Activated CD4-positive, alpha-beta T cell treated with anti-CD3 and anti-CD28 coated beads for 24 hours (primary cell): ENCODE data around the gene LRRC40.
"Not testable (repeated sequence)": the region's sequence is repeated elsewhere in the genome, so short reads cannot be mapped to it uniquely, and the experiment has no call there.

Experiments used
- DNase-seq, 2 donors: peaks; one replicate each; pipeline ENCODE4 v3.0.0-alpha.2; 2020; ENCODE audit warnings: low read depth in 2 of 2

LRRC40 gene

DNA sequence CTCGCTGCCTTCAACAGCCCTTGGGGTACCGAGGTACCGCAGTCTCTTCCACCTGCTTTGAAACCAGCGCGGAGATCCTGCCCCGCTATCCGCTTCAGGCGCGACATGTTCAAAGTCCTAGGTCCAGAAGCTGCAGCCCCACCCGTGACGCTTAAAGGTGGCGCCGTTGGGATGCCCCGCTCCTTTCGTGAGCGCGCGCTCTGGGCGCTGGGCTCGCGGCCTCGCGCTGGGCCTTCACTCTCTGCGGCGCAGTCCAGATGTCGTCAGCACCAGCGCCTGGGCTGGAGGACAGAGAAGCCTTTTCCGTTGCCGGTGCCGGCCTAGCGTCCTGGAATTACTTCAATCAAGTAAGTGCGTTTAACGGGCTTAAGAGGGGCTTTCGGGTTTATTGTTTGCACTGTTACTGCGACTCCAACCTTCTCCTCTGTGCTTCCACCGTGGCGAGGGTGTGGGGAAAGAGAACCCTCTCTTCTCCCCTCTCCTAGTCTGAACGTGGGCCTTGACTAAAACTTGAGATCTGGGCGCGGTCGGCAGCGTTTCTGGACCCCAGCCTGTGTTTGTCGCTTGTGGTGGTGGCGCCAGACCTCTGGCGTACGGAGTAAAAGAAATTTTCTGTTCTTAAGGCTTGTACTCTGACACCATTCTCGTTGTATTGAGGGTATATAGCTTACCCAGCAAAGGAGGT, at the start of gene LRRC40:
Gene LRRC40 (minus strand): TSS at position 146 of the 685 bp plus-strand sequence. CDS start 39 bp downstream, at position 107.
- peak; percentile 87 to 91 for DNase-seq

DNA sequence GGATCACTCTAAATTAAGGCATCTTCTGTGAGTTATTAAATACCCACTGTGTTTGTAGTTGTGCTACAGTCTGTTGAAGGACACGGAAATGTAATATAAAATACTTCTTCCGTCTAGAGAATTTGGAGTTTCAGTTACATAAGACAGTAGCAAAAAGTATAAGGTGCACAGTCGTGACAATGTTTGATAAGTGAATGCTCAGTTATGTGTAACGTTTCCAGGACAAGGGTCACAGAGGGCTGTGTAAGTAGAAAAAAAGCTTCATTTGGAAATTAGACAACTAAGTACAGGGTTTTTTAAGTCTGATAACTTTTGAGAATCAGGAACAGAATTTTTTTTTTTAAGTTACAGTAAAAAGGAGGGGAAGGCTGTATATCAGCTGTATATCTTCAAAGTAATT, 43.4 kb upstream of the LRRC40 start:
- DNase-seq = no peak

DNA sequence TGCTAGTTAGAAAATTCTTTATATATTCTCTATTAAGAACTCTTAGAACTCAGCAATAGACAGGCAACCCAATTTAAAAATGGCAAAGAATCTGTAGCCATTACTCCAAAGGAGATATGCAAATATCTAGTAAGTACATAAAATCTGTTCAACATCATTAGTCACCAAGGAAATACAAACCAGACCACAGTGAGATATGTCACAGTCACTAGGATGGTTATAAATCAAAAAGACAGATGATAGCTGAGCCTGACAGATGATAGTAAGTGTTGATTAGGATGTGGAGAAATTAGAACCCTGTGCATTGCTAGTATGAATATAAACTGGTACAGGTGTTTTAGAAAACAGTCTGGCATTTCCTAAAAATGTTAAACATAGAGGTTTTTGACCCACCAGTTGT, 42.4 kb upstream of the LRRC40 start:
- DNase-seq = no peak

DNA sequence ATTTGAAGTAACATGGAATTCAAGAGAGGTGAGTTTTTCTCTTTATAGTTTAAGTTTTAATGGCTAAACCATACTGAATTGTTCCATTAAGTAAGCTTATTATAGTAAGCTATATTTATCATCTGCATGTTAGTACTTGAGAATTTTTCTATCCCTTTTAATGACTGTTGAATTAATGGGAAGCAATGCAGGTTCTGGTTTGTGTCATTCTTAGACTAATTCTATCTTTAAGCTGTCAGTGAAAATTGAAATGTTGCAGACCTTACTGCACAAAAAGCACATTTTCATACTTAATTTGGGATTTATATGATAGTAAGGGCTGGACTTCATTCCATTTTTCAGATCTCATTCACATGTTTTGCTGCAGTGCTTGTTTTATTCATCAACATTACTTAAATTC, 41.7 kb upstream of the LRRC40 start:
- no peak for DNase-seq

DNA sequence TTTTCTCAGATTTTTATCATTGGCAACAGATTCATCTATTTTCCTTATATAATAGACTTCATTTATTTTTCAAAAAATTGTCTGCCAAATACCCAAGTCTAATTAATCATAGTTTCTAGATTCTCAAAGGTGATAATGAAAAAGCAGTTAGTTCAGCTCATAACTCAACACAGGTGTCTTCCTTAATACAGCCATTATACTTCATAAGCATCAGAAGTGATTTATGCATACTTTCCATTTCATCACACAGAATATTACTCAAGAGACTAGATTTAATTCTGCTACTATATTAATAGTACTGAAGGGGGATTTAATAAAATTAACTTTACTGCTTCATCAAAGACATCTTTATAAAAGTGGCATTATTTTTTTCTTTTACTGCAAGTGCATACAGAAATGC, 34.6 kb upstream of the LRRC40 start:
- no peak for DNase-seq

DNA sequence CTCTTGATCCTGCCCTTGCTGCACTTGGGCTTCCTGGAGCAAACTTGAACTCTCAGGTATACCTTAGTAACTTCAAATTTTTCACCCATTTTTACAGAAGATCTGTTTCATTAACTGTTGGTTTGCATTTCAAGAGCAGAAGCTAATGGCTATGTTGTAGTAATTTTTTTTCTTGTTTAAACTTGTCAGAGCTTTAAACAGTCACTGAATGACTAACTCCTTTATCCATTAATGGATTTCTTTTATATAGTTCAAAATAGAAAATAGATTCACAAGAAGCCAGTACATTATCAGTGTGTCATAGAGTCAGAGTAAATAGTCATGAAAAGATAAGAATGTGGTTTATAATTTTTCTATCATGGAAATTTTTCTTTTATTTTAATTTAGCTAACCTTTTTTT, 29.4 kb upstream of the LRRC40 start:
- DNase-seq = no peak

DNA sequence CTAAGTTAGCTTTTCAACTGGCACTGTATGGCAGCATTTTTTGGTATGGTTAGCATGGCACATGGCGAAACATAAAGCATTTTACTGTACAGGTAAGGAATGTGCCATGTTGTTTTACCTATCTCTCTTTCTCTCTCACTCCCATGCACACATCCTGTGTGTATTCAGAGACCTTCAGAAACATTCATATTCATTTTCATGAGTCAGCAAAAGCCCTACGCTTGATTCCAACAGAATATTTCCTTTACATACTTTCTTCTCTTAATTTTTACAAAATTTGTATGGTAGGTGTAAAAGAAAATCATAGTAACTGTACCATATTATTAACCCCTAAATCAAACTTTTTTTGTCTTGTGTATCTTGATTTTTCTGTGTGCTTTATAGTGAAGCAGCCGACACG, 26.1 kb upstream of the LRRC40 start:
- DNase-seq = no peak

DNA sequence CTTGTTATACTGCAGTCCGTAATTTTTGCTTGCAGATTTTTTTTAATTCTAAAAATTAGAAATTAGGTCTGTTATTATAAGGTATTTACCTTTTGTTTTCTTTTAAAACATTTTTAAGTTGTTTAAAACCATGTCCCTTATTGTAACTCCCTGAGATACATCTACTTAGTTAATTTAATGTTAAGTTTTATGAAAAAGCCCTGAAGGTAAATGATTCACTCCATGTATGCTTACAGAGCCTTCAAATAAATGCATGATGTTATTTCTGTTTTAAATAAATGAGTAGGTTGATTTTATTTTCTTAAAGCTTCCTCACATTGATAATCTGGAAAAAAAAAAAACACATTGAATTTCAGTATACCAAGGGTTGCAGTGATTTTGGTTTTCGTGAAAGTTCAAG, 23.3 kb upstream of the LRRC40 start:
- DNase-seq = no peak

DNA sequence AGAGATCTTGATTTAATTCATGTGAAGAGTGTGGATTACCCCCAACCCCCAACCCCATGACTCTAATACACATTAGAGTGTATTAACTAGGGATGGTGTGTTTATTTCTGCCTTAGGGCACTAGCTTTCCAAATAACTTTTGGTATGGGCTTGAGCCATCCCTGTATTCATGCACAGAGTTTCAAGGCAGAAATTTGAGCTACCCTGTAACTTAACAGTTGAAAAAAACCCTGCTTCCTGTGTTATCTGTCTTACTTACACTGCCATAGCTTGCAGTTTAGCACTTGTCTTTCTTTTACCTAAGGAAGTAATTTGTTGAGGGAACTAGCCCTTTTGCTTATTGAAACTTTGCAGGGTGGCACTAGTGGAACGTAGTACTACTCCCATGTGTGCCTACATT, 22.1 kb upstream of the LRRC40 start:
- no peak for DNase-seq

DNA sequence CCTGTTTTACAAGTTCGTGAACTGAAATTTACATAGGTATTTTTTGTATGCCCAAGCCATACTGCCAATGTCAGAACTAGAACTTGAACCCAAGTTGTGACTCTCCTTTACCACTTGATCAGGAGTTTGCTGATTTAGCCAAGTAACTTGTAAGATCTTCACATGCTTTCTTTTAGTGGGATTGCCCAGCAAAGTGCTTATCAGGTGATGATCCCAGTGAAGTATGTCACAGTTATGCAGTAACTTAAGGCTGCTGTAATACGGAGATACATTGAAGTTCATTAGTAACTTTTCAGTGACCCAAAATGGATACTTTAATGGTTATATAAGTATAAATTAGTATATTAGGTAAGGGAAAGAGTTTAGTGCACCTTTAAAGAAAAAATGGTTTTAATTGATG, 19.6 kb upstream of the LRRC40 start:
- DNase-seq = no peak

DNA sequence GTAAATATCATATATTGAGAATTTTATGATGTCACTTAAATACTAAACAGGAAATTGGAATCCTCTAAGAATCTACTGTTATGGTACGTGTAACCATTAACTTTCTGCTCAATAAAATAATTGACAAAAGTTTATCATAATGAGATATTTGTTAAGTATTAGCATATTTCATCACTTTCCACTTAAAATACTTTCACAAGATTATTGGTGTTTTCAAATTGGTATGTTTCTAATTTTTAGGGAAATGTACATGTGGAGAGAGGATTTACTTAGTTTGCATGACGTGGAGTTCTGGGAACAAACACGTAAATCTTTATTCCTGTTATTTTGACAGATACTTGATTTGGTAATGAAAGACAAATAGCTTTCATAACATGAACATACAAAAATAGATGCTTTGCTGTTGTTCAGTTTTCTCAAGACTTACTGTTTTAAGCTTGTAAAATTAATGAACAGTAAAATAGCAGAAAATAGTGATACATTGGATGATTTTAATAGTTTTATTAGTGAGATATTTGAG, 17.4 kb upstream of the LRRC40 start:
- no peak for DNase-seq

DNA sequence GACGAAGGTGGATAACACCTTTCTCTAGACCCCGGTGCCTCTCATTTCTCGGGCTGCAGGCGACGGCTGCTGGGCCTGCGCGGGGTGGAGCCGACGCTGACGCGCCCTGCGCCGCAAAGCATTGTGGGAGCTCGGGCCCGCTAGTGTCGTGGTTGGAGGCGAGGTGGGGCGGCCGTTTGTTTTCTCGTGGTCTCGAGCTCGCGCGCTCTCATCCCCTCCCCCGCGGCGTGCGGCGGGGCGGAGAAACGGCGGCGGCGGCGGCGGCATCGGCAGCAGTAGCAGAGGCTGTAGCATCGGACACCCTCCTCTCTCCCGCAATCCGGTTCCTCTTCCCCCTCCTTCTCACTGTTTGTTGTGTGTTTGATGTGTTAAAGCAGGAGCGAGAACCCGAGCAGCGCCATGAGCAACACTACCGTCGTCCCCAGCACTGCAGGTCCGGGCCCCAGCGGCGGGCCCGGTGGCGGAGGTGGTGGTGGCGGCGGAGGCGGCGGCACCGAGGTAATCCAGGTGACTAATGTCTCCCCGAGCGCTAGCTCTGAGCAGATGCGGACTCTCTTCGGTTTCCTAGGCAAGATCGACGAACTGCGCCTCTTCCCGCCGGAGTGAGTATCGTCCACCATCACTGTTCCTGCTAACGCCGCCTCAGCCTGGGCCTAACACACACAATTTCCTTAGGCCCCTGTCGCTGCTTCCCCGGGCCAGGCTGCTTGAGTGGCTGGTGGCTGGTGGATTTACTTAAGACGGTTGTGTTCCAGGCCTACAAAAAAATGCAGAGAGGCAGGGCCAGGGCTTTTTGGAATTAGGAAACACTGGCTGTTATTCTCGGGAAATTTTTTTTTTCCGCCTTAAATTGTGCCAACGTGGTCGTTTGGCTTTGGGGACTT, 16.1 kb upstream of the LRRC40 start, which contains the start of gene SRSF11:
Gene SRSF11 (plus strand): TSS at position 143 of the 884 bp plus-strand sequence. CDS start 257 bp downstream, at position 400.
- peak; percentile 97 for DNase-seq

DNA sequence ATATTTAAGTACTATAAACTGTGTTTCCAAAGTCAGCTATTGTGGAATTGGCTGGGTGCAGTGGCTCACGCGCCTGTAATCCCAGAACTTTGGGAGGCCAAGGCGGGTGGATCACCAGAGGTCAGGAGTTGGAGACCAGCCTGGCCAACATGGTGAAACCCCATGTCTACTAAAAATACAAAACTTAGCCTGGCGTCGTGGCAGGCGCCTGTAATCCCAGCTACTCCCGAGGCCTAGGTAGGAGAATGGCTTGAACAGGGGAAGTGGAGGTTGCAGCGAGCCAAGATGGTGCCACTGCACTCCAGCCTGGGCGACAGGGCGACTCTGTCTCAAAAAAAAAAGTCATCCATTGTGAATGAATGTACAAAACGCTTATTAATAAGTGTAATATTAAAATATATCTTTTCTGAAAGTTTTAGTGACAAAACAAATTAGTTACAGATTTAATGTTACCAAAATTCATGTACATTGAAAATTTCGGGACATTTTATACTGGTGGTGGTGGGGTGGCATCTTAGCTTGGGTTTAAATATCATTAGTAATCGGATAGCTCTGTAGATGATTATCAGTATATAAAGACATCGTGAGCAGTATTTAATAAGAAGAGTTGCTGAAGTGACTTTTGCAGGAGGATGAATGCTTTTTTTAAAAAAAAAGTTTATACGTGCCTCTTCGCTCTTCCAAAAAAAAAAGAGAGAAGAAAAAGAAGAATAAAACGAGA, 15.3 kb upstream of the LRRC40 start:
- DNase-seq = no peak

DNA sequence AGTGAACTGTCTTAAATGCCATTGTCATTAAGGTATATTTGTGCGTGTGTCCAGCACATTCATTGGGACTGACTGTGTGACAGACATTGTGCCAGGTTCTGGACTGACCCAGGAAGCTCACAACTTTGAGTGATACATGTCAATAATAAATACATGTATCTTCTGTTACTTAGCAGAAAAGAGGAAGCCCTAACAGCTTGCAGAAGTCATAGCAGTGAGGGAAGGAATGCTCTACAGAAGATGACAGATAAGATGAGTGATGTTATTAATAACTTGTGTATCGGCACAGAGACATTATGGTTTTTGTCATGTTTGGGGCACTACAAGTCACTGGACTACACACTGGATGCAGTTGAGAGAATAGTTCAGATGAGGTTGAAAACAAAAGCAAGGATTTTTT, 14.6 kb upstream of the LRRC40 start:
- no peak for DNase-seq

DNA sequence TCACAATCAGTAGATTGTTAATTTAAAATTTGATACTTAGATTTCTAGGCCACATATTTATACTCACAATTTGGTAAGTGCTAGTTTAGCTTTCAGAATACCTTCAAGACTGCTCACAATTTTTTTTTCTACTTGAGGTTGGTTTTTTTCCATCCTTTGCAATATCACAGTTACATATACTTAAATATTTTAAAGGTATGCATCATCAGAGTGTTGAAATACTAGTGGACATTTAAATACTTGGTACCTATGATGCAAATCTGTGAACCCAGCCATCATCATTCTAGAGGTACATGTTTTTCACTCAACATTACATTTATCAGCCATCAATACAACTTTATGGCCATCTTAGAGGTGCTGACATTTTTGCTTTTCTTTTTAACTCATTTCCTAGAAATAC, 6.2 kb upstream of the LRRC40 start:
- no peak for DNase-seq

DNA sequence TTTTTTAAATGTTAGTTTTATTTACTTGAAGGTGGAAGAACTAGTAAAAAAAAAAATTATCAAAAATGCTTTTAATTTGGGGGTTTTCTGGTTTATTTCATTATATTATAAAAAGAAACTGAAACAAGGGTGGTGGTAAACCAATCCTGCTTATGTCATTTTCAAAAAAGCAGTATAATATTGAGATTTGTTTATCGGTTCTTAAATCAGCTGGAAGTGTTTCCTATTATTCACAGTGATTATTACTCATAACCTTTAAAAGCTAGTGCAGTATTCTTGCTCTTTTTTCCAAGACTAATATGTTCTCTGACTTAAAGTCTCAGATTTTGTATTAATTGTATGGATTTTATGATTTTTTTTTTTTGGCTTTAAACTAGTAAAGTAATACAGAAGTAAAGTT, 5.4 kb upstream of the LRRC40 start:
- no peak for DNase-seq

DNA sequence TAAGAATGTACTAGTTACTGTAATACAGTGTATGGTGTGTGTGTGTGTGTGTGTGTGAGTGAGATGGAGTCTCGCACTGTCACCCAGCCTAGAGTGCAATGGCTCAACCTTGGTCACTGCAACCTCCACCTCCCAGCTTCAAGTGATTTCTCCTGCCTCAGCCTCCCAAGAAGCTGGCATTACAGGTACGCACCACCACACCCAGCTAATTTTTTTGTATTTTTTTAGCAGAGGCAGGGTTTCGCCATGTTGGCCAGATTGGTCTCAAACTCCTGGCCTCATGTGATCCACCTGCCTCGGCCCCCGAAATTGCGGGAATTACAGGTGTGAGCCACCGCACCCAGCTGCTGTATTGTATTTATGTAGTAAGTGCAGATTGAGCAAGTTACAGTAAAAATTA, 2.9 kb upstream of the LRRC40 start:
- DNase-seq = no peak

DNA sequence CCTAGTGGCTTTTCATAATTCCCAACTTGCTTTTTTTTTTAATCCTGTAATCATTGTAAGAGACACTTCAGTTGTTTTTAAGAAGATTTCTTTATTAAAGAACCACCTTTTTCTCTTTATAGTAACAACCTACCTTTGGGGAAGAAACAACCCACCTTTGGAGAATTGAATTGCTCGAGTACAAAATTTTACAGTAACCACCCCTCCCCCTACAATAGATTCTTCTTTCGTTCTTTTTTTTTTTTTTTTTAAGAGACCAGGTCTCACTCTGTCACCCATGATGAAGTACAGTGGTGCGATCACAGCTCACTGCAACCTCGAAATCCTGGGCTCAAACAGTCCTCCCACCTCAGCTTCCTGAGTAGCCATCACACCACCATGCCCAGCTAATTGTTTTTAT, 2.1 kb upstream of the LRRC40 start:
- DNase-seq = no peak

DNA sequence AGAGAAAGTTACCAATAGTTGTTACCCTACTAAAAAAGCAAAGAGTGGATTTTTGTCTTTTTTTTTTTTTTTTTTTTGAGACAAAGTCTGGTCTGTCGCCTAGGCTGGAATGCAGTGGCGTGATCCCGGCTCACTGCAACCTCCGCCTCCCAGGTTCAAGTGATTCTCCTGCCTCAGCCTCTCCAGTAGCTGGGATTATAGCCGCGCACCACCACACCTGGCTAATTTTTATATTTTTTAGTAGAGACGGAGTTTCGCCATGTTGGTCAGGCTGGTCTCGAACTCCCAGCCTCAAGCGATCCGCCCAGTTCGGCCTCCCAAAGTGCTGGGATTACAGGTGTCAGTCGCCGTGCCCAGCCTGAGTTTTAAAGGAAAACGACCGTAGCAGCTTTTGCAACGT, 1.5 kb upstream of the LRRC40 start:
- not testable (repeated sequence) for DNase-seq

DNA sequence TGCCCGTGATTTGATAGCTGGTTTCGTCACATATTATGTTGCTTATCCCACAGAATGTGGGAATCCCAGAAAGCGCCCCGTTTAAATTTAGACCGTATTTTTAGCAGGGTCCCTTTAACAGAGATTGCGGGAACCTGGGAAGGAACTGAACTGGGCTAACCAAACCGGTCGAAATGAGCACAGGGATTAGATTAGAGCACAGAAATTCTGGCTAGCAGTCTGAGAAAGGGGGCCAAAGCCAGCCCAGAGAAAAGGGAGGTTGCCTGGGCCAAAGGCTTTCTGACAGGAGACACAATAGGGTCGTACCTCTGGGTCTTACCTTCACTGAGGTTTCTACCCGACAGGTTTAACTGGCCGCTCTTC, 327 bp downstream of the LRRC40 start:
- no peak for DNase-seq

DNA sequence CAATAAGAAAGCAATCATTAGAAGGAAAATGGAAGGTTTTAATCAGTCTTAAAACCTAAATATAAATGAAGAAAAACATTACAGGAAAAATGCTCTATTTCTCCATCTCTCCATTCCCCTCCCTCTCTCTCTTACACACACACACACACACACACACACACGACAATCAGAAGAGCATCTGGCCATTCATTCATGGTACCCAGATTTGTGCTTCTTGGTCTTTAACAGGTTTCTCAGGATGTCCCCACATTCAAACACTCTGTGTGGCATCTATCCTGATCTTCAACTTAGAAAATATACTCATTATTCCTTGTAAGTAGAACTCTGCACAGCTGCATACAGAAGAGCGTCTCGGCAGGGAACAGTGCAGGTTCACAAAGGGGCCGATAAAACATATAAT, 779 bp downstream of the LRRC40 start:
- DNase-seq = no peak

DNA sequence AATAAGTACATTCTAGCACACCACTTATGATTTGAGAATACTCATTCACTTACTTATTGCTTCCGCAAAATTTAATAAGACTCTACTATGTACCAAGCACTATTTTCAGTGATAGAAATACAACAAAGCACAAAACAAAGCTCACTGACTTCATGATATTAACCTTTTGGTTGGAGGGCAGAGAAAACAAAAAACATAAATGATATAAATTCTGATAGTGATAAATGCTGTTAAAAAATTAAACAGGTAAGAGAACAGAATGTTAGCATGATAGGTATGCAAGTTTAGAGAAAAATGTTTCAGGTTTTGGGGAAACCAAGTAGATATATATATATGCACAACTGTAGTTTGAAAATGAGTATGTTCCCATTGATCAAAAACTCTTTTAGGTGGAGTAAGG, 1.2 kb downstream of the LRRC40 start:
- no peak for DNase-seq
